A549 (cell line): ENCODE measurements around the gene ARHGAP20.

Source experiments
- CBX8 ChIP-seq: fragments of 200-600 bp; sonication (generic); IDR thresholded peaks from 2 replicates; pipeline ENCODE4 v1.6.1; 2016
- EHF ChIP-seq: fragments of 250-450 bp; sonication (Bioruptor Pico); IDR thresholded peaks from 2 replicates; pipeline ENCODE4 v1.5.0; 2020; ENCODE audit warnings: mild to moderate bottlenecking
- EP300 ChIP-seq, 2 experiments: fragments of >200 bp; sonication (Bioruptor Twin); formaldehyde crosslinking; IDR thresholded peaks; 2 replicates in 1 of 2; 3 replicates in 1 of 2; pipeline ENCODE4 v1.6.1; 2016 to 2017
- FOSL2 ChIP-seq, 2 experiments: fragments of 450-650 bp in 1 of 2; fragments of >200 bp in 1 of 2; sonication (Bioruptor Twin) in 1 of 2; formaldehyde crosslinking; IDR thresholded peaks; 2 replicates each; pipeline versions ENCODE4 v1.5.0 to v1.6.1; 2016 to 2020; ENCODE audit warnings: mild to moderate bottlenecking in 1 of 2, moderate library complexity in 1 of 2
- HDAC2 ChIP-seq: fragments of 200-600 bp; sonication (generic); IDR thresholded peaks from 2 replicates; pipeline ENCODE4 v1.6.1; 2016
- KDM1A ChIP-seq: fragments of 200-600 bp; sonication (generic); IDR thresholded peaks from 2 replicates; pipeline ENCODE4 v1.6.1; 2016; ENCODE audit warnings: low read depth, mild to moderate bottlenecking
- MAX ChIP-seq: IDR thresholded peaks from 2 replicates; pipeline ENCODE4 v1.6.1; 2012
- POLR2A ChIP-seq: IDR thresholded peaks from 2 replicates; pipeline ENCODE4 v1.6.1; 2012; ENCODE audit warnings: mild to moderate bottlenecking, low read length
- RCOR1 ChIP-seq: fragments of 150-350 bp; IDR thresholded peaks from 2 replicates; pipeline ENCODE4 v1.6.1; 2014; ENCODE audit warnings: antibody characterized with exemption, low read length, low read depth
- SMC3 ChIP-seq: fragments of >200 bp; sonication (Bioruptor Twin); formaldehyde crosslinking; IDR thresholded peaks from 3 replicates; pipeline ENCODE4 v1.6.1; 2018; ENCODE audit warnings: inconsistent platforms
- TF ChIP-seq, protein P1 (sequence below): fragments of >200 bp; sonication (Bioruptor Twin); formaldehyde crosslinking; IDR thresholded peaks from 3 replicates; pipeline ENCODE4 v1.5.1; 2016
- TF ChIP-seq, protein P2 (sequence below): fragments of 450-650 bp; IDR thresholded peaks from 2 replicates; pipeline ENCODE4 v1.6.1; 2014; ENCODE audit warnings: antibody characterized with exemption
- TF ChIP-seq, protein P3 (sequence below): fragments of 200-600 bp; sonication (generic); IDR thresholded peaks from 2 replicates; pipeline ENCODE4 v1.6.1; 2016; ENCODE audit warnings: antibody characterized with exemption, mild to moderate bottlenecking, moderate library complexity
- TF ChIP-seq, protein P4 (sequence below): IDR thresholded peaks from 2 replicates; pipeline ENCODE4 v1.6.1; 2012; ENCODE audit warnings: low read depth, borderline replicate concordance

- TF ChIP-seq, protein P1, sequence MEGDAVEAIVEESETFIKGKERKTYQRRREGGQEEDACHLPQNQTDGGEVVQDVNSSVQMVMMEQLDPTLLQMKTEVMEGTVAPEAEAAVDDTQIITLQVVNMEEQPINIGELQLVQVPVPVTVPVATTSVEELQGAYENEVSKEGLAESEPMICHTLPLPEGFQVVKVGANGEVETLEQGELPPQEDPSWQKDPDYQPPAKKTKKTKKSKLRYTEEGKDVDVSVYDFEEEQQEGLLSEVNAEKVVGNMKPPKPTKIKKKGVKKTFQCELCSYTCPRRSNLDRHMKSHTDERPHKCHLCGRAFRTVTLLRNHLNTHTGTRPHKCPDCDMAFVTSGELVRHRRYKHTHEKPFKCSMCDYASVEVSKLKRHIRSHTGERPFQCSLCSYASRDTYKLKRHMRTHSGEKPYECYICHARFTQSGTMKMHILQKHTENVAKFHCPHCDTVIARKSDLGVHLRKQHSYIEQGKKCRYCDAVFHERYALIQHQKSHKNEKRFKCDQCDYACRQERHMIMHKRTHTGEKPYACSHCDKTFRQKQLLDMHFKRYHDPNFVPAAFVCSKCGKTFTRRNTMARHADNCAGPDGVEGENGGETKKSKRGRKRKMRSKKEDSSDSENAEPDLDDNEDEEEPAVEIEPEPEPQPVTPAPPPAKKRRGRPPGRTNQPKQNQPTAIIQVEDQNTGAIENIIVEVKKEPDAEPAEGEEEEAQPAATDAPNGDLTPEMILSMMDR = no peak
- TF ChIP-seq SMC3 (no peak), MAX (no peak), POLR2A (no peak), RCOR1 (no peak), EP300 (IDR thresholded peaks at IDR 0.05) (no peak), FOSL2 (IDR thresholded peaks at IDR 0.05) (no peak), FOSL2 (CRISPR knock-in tag; IDR thresholded peaks at IDR 0.05) (no peak), KDM1A (no peak), EHF (no peak), HDAC2 (no peak), CBX8 (no peak)
- TF ChIP-seq, protein P2, sequence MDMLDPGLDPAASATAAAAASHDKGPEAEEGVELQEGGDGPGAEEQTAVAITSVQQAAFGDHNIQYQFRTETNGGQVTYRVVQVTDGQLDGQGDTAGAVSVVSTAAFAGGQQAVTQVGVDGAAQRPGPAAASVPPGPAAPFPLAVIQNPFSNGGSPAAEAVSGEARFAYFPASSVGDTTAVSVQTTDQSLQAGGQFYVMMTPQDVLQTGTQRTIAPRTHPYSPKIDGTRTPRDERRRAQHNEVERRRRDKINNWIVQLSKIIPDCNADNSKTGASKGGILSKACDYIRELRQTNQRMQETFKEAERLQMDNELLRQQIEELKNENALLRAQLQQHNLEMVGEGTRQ = no peak
- TF ChIP-seq, protein P3, sequence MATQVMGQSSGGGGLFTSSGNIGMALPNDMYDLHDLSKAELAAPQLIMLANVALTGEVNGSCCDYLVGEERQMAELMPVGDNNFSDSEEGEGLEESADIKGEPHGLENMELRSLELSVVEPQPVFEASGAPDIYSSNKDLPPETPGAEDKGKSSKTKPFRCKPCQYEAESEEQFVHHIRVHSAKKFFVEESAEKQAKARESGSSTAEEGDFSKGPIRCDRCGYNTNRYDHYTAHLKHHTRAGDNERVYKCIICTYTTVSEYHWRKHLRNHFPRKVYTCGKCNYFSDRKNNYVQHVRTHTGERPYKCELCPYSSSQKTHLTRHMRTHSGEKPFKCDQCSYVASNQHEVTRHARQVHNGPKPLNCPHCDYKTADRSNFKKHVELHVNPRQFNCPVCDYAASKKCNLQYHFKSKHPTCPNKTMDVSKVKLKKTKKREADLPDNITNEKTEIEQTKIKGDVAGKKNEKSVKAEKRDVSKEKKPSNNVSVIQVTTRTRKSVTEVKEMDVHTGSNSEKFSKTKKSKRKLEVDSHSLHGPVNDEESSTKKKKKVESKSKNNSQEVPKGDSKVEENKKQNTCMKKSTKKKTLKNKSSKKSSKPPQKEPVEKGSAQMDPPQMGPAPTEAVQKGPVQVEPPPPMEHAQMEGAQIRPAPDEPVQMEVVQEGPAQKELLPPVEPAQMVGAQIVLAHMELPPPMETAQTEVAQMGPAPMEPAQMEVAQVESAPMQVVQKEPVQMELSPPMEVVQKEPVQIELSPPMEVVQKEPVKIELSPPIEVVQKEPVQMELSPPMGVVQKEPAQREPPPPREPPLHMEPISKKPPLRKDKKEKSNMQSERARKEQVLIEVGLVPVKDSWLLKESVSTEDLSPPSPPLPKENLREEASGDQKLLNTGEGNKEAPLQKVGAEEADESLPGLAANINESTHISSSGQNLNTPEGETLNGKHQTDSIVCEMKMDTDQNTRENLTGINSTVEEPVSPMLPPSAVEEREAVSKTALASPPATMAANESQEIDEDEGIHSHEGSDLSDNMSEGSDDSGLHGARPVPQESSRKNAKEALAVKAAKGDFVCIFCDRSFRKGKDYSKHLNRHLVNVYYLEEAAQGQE = no peak
- TF ChIP-seq, protein P4, sequence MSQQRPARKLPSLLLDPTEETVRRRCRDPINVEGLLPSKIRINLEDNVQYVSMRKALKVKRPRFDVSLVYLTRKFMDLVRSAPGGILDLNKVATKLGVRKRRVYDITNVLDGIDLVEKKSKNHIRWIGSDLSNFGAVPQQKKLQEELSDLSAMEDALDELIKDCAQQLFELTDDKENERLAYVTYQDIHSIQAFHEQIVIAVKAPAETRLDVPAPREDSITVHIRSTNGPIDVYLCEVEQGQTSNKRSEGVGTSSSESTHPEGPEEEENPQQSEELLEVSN = no peak
Observed at GRCh38 chr11:110728476-110728875, 16.2 kb upstream of the ARHGAP20 start.
